GM12892 (cell line): ENCODE results near the gene WDR88.

Experiments used
- POLR2A ChIP-seq: IDR thresholded peaks from 2 replicates; pipeline ENCODE4 v1.6.1; 2011; ENCODE audit warnings: low read depth, low read length, control low read depth
- POLR2AphosphoS5 ChIP-seq: IDR thresholded peaks from 2 replicates; pipeline ENCODE4 v1.6.1; 2011; ENCODE audit warnings: low read depth, low read length, control low read depth

DNA sequence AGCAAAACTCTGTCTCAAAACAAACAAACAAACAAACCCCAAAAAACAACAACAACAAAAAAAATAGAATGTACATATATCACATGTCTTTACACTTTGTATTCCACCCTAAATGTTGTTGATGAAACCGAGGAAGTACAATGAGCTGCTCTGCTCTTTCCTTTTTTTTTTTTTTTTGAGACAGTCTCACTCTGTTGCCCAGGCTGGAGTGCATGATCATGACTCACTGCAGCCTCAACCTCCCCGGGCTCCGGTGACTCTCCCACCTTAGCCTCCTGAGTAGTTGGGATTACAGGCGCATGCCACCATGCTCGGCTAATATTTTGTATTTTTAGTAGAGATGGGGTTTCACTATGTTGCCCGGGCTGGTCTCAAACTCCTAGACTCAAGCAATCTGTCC is 31.6 kb downstream of the WDR88 start:
- TF ChIP-seq POLR2A (no peak), POLR2AphosphoS5 (no peak)
